Stimulated activated CD8-positive, alpha-beta memory T cell treated with anti-CD3 and anti-CD28 coated beads, Interleukin-15, amount 100 ng/mL, for 1 hour (primary cell): ENCODE results near the gene RAPGEF4.

ENCODE experiments used
- DNase-seq: peaks from one replicate; pipeline ENCODE4 v3.0.0-alpha.2; 2020; ENCODE audit warnings: low read depth

The RAPGEF4 gene

GRCh38 chr2:172826522-172826921 is 90.9 kb downstream of the RAPGEF4 start:
- DNase-seq = no peak

- no peak for DNase-seq
Measured at GRCh38 chr2:172829229-172829628, 93.6 kb downstream of the RAPGEF4 start.

DNA sequence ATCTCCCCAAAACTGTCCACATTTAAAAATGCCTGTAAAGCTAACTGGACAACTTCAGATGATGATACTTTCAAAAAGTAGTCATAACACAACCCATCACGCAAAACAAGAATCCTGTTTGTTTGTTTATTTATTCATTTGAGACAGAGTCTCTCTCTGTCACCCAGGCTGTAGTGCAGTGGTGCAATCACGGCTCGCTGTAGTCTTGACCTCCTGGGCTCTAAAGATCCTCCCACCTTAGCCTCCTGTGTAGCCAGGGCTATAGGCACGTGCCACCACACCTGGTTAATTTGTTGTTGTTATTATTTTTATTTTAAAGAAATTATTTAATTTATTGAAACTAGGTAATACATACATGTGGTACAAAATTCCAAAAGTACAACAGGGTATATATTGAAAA is 94.8 kb downstream of the RAPGEF4 start:
- DNase-seq = no peak

GRCh38 chr2:172833898-172834297 is 98.3 kb downstream of the RAPGEF4 start:
- no peak for DNase-seq

DNA sequence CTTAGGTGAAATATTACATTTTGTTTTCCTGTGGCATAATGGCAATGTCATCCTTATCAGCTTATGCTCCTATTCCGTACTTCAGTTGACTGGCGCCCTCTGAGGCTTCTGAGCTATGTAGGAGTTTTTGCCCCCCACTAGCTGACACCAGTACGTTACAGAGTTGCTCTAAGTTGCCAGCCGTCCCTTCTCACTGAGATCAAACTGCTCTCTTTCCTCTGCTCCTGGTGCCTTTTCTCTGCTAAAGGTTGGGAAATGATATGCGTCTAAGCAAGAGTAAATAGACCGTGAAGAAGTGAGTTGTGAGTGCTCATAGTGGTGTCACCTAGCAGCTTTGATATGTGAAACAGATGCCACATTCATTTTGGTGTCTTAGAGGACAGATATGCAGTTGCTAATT is 99.2 kb downstream of the RAPGEF4 start:
- no peak for DNase-seq

GRCh38 chr2:172836347-172836821 is 100.7 kb downstream of the RAPGEF4 start:
- no peak for DNase-seq

GRCh38 chr2:172836827-172837226 is 101.2 kb downstream of the RAPGEF4 start:
- no peak for DNase-seq

GRCh38 chr2:172839446-172839845 is 103.8 kb downstream of the RAPGEF4 start:
- no peak for DNase-seq

- DNase-seq = no peak
Measured at GRCh38 chr2:172842511-172843265, 107.0 kb downstream of the RAPGEF4 start.

DNA sequence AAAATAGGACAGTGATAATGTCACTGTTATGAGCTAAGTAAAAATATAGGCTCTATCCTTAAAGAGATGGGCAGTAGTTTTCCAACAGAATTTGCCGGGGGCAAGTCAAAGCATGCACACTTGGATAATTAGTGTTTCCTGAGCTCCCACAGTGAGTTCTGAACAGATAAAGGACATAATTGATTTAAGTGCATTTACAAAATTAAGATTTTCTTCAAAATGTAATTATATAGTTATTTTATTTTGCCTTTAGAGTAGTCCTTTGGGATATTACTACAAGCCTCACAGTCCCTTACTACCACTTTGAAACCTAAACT is 107.6 kb downstream of the RAPGEF4 start:
- DNase-seq = no peak

- no peak for DNase-seq
Measured at GRCh38 chr2:172843902-172844715, 108.5 kb downstream of the RAPGEF4 start.

DNA sequence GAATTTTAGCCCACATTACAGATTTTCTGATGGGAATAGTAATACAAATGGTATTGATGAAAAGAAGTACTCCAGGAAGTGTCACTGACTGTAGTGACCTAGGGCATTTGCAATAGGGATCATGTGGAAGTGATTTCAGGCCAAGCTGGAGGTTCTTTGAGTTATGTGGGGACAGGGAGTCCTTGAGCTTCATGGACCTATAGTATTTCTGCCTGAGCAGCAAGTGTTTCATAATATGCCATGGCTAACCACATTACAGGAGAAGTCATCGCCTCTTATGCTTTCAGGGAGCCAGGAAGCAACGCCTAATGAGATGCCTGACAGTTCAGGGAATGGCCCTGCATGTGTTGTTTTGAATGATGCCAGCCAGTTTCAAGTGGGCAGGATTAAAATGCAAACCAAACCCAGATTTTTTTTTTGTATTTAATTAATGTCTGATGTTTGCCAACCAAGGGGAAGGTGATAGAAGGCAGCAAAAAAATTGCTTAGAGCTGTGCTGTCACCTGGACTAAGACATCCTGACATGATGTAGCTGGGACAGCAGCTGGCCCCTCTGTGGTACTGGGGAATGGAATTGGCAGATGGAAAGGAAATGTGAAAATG is 109.5 kb downstream of the RAPGEF4 start:
- no peak for DNase-seq

DNA sequence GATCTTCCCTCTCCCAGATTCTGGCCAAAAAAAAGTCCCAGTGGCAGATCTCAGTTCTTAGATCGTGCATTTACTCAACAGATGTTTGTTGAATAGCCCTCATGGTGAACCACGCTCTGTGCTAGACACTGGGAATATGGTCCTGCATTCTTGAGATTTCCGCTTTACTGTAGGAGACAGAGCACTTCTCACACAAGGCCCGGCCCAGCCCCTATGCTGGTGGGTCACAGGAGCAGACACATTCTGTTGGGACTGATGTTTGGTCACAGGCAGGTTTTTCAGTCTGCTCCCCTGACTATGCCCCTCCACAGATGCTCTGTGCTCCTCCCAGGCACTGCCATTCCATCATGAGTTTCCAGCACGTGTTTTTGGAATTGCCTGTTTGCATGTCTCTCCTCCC is 110.9 kb downstream of the RAPGEF4 start:
- no peak for DNase-seq

- DNase-seq = no peak
Measured at GRCh38 chr2:172847188-172847587, 111.5 kb downstream of the RAPGEF4 start.

DNA sequence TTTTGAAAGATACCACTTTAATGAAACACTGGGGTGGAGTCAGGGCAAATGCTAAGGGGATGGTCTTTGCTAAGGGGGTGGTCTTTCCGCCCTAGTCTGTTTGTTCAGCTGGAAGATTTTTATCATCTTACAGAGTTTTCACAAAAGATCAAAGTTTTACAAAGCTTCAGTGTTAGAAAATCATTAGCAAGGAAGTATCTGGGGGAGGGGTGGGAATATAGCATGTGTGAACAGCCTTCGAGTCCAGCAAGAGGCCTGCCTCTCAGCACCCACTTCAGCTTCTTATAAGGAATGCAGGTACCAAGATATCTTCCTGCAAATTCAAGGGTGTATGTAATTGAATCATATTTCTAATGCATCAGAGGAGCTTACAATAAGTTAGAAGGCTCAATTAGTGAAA is 112.9 kb downstream of the RAPGEF4 start:
- no peak for DNase-seq

- DNase-seq = no peak
Measured at GRCh38 chr2:172849519-172850217, 114.0 kb downstream of the RAPGEF4 start.

DNA sequence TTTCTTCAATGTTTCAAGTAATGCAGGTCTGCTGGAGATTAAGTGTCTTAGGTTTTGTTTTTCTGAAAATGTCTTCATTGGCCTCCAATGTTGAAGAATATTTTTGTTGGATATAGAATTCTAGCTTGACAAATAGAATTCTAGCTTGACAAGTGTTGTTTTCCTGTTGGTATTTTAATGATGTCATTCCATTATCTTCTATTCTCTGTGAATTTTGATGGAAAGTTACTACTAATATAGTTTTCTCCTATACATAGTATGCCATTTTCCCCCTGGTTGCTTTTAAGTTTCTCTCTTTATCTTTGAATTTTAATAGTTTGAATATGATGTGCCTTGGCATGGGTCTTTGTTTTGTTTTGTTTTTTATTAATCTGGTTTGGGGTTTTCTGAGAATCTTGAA is 119.9 kb downstream of the RAPGEF4 start:
- DNase-seq = no peak

DNA sequence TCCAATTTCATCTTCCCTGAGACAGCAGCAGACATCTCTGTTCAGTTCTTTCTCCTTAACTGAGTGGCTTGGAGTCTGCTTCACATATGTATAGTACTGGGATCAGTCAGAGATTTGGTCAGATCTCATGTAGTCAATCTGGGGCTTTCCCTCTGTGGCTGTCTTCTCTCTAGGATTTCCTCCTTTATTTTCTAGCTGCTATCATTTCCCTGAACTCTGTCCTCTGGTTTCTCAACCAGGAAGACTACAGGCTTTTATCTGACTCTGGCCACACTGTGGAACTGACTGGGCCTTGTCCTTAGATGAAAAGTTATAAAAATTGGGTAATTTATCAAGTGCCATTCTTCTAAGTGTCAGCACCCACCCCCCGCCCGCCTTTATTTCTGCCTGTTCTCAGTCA is 121.0 kb downstream of the RAPGEF4 start:
- no peak for DNase-seq

- DNase-seq = no peak
Measured at GRCh38 chr2:172858473-172858745, 122.8 kb downstream of the RAPGEF4 start.

- DNase-seq = no peak
Measured at GRCh38 chr2:172859581-172860335, 124.1 kb downstream of the RAPGEF4 start.

- no peak for DNase-seq
Measured at GRCh38 chr2:172860336-172860707, 124.7 kb downstream of the RAPGEF4 start.

DNA sequence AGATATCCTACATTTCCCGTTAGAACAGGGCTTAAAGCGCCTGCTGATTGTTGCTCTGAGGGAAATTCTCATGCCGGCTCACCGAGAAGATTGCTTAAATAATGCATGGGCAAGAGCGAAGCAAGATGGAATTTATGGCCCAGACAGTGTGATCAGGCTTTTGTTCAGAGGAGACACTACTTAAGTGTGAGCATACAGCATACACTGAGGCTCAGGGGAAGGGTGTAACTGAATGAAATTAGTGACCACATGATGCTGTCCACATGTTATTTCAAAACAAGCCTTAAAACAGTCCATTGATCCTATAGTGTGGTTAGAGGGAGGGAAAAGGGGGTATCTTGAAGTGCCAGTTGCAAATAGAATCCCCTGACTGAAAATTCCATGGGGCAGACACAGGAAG is 125.5 kb downstream of the RAPGEF4 start:
- DNase-seq = no peak
